Left cardiac atrium (tissue), 4 donors: ENCODE results near the gene ENGASE. TPM values are rescaled to one million over a fixed set of nuclear protein-coding genes. Genes with fewer than 3 reads are reported as not detected.
A peak's percentile ranks its signal among the peaks of the same experiment; 100 is the strongest.
"Not testable (repeated sequence)": the region's sequence is repeated elsewhere in the genome, so short reads cannot be mapped to it uniquely, and the experiment has no call there.

Experiments used
- ATAC-seq, 2 donors: fragments of 200-7000 bp; cut with Tn5 transposase; one replicate each; pipeline ENCODE4 v1.9.1; 2020; ENCODE audit warnings: mild to moderate bottlenecking in 2 of 2, moderate library complexity in 2 of 2
- DNase-seq: peaks from one replicate; pipeline ENCODE4 v3.0.0-alpha.2; 2020
- intact Hi-C, 2 donors: fragments of 100-400 bp; cut with DNase I; formaldehyde crosslinking; loops; one replicate each; pipeline versions ENCODE4 v1.14.1 to v1.15.1; 2022 to 2023
- total RNA-seq, 2 donors: library from RNA; stranded (reverse); fragmentation: NEBNext Ultra II Directional; extraction: Animal tissue kit (Norgen Biotek cat#: 25700); gene quantifications; one replicate each; pipeline ENCODE4 v1.2.1, GENCODE V29; 2021
- donor health status: DM: no; HTN: yes; CAD: no.
- donor health status: DM: no; HTN: yes; CAD: no; lungs with severe emphysema.
- donor health status: DM: yes; HTN: yes; CAD: no.
- donor health status: Dilated cardiomyopathy.

The ENGASE gene
- total RNA-seq, 2 donors from 2014 or later, result 34.5 to 47.5 TPM

DNA sequence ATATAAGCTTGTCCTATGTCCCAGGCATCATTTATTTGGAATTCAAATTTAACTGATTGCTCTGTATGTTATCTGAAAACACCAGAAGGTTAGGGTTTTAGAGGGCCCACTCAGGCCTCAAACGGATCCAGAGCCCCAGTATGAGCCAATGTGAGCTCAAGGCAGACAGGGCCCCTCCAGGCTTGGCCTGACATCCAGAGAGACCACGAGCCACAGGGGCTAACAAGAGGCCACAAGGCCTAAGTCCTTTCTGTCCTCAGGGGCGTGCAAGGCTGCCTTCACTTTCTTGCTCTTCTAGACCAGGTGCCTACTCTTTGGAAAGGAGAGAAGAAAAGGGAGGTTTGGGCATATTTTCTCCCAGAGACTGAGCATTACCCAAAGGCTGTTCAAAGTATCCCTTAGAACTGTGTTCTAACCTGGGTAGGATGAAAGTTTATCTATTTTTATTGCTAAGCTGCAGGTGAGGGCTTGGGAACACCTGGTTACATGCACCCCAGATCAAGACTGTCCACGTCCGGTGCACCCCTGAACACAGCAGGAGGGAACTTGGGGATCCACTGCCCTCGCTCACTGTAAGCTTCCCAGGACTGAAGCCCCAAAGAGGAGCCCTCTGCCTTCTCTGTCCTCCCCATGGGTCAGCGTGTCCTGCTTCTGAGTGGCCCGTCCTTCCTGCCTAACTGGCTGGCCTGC is 1.5 kb upstream of the ENGASE start:
- DNase-seq, result no peak
- no peak for ATAC-seq
- intact Hi-C loops, result no loop called here

DNA sequence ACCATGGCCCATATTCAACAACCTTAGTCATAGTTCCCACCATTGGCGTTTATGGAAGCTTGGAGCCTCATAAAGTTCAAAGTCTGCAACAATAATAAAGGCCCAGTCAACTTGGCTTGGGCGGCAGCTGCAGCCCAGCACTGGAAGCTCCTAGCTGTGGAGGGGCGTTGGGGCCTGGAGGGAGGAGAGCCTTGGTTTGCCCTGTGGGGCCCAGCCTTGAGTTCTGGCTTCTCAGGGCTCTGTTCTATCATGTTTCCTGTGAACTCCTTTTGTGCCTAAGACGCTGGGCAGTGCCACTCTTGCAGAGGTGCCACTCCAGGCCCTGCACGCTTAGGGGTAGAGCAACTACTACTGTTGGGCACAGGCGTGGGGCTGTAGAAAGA is 927 bp upstream of the ENGASE start:
- ATAC-seq, result no peak
- intact Hi-C loops, result loop anchor here in 1 of 2 donors (2.0 kb wide), 1 partner anchor 65 kb away; the partner anchor contains the start of gene CANT1
- DNase-seq, result no peak

DNA sequence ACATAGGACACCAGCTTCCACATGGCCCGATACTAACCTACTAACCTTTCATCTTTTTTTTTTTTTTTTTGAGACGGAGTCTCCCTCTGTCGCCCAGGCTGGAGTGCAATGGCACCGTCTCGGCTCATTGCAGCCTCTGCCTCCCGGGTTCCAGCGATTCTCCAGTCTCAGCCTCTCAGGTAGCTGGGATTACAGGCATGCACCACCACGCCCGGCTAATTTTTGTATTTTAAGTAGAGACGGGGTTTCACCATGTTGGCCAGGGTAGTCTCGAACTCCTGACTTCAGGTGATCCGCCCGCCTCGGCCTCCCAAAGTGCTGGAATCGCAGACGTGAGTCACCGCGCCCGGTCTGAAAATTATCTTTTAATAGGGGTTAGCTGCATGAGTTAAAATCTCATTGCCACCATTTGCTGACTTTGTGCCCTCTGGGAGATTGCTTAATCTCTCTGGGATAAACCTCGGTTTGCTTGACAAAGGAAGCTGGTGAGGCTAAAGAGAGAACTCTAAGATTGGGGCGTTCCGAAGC is 439 bp upstream of the ENGASE start:
- intact Hi-C loops, result loop anchor here in 1 of 2 donors (2.0 kb wide), 1 partner anchor 65 kb away; the partner anchor contains the start of gene CANT1
- ATAC-seq, DNase-seq: not testable (repeated sequence)

DNA sequence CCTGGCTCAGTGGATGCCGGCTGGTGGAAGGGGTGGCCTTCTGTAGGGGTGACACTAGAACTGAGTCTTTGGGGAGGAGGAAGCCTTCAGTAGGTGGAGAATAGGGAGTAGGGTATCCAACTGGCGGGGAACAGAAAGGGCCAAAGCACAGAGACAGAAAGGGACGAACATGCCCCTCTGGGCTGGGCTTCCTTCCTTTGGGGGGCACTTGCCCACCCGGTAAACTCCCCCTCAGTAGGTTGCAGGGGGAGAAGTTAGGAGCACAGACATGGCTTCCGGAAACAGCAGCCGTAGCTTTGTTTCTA is 774 bp downstream of the ENGASE start:
- peak; percentile 19 to 35 for ATAC-seq
- intact Hi-C loops, result loop anchor here in 1 of 2 donors (2.0 kb wide), 1 partner anchor 67 kb away; the partner anchor contains the start of gene CANT1

DNA sequence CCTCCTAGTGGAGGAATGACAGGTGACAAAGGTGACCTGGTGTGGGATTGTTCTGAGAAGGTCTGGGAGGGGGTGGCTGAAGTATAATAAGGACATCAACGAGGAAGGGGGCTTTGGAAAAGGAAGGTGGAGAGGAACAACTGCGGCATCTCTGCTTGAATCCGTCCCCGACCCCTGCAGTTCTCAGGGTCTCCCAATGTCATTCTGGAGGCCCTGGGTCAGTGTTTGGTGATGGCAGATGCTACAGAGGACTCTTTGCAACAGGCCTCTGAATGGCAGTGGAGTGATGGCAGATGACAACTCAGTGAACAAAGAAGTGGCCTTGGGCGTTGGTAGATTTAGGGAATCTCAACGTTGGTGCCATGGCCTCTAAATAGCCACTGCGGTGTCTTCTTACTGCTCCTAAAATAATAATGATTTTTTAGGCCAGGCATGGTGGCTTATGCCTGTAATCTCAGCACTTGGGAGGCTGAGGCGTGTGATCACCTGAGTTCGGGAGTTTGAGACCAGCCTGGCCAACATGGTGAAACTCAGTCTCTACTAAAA is 1.3 kb downstream of the ENGASE start:
- ATAC-seq (no peak), DNase-seq (no peak)
- intact Hi-C loops, result loop anchor here in 1 of 2 donors (2.0 kb wide), 1 partner anchor 67 kb away; the partner anchor contains the start of gene CANT1

More for the DNA sequence above, 774 bp downstream of the ENGASE start:
- no peak for DNase-seq

- intact Hi-C loops, result no loop called here
- ATAC-seq (no peak), DNase-seq (no peak)
Measured at GRCh38 chr17:79077587-79077986, 3.0 kb downstream of the ENGASE start.

DNA sequence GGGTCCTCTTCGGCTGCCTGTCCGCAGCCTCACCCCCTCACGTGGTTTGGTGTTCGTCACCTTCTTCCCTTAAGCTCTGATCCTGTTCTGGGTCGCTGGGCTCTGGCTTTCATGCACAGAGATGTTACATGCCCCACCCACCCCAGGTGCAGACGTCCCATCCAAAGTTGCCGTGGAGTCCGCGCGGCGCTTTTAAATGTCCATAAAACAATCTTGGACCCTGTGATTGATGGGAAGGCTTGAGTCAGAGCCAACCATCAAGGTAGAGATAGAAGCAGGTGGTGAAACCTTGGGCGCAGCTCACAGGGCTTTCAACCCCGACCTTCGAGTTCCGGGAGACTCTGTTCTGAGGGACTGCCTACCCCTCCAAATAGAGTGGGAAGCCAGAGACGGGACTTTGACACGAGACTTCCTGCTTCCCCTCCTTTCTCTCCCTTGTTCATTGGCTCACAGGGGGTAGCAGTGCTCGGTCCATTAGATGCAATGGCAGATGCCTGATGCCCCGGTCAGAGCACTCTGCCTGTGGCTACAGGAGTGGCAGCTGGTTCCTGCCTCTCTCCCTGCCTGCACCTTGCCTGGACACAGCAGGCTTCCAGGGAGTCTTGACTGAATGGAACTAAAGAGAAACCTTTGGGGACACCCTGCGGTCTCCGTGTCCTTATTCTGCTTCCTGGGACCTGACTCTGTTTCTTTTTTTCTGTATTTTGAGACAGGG is 4.0 kb downstream of the ENGASE start:
- intact Hi-C loops, result no loop called here
- no peak for ATAC-seq
- peak; percentile 12 for DNase-seq

GRCh38 chr17:79079421-79080200 is 5.0 kb downstream of the ENGASE start:
- no peak for ATAC-seq

GRCh38 chr17:79080349-79080748 is 5.7 kb downstream of the ENGASE start:
- ATAC-seq, result no peak
- intact Hi-C loops, result loop anchor here in 1 of 2 donors (5.0 kb wide), 1 partner anchor 33 kb away; no protein-coding TSS in a partner anchor
- no peak for DNase-seq

More at GRCh38 chr17:79079421-79080200, 5.0 kb downstream of the ENGASE start:
- DNase-seq, result no peak
- intact Hi-C loops, result loop anchor here in 1 of 2 donors (5.0 kb wide), 1 partner anchor 32 kb away; no protein-coding TSS in a partner anchor

DNA sequence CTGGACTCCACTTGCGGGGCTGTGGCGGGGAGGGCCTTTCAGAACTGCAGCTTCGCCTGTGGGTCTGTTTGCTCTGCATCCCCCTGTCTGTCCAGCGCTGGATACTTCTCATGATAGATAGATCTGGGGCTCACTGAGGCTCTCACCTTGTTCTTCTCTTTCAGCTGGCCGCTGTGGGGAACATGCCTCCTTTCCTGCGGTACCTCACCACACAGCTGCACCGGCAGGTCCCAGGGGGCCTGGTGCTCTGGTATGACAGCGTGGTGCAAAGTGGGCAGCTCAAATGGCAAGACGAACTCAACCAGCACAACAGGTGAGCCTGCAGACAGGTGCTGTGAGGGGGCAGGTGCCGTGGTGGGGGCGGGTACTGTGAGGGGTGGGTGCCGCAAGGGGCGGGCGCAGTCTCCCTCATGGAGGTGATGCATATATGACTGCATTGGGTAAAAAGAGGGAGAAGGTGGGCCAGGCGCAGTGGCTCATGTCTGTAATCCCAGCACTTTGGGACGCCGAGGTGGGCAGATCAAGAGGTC is 6.2 kb downstream of the ENGASE start:
- no peak for DNase-seq
- ATAC-seq, result no peak
- intact Hi-C loops, result loop anchor here in 1 of 2 donors (5.0 kb wide), 1 partner anchor 34 kb away; no protein-coding TSS in a partner anchor

- DNase-seq, result no peak
- intact Hi-C loops, result loop anchor here in 1 of 2 donors (5.0 kb wide), 1 partner anchor 34 kb away; no protein-coding TSS in a partner anchor
- ATAC-seq, result no peak
Measured at GRCh38 chr17:79081571-79082276, 7.1 kb downstream of the ENGASE start.

GRCh38 chr17:79082311-79083190 is 7.9 kb downstream of the ENGASE start:
- intact Hi-C loops, result loop anchor here in 1 of 2 donors (5.0 kb wide), 1 partner anchor 35 kb away; no protein-coding TSS in a partner anchor
- DNase-seq (peak; percentile 52), ATAC-seq (peak; percentile 41 to 48)

- intact Hi-C loops, result loop anchor here in 1 of 2 donors (5.0 kb wide), 1 partner anchor 36 kb away; no protein-coding TSS in a partner anchor
- no peak for ATAC-seq
- no peak for DNase-seq
Measured at GRCh38 chr17:79083191-79083971, 8.8 kb downstream of the ENGASE start.

GRCh38 chr17:79084291-79085153 is 9.9 kb downstream of the ENGASE start:
- no peak for ATAC-seq
- DNase-seq, result no peak
- intact Hi-C loops, result loop anchor here (5.0 kb wide), 3 partner anchors 37 to 623 kb away; no protein-coding TSS in a partner anchor
